Endothelial cell of umbilical vein (primary cell): ENCODE measurements around the gene CARS1.

Experiments
- CTCF ChIP-seq, 2 donors: IDR thresholded peaks; 1 replicate in 1 of 2; 2 replicates in 1 of 2; pipeline ENCODE4 v1.5.1; 2011; ENCODE audit warnings: low read length in 2 of 2, mild to moderate bottlenecking in 2 of 2, moderate library complexity in 2 of 2, control low read depth in 1 of 2, inconsistent platforms in 1 of 2, low read depth in 1 of 2; ENCODE audit not compliant: insufficient read depth in 1 of 2; ENCODE audit errors: extremely low read depth in 1 of 2
- EZH2 ChIP-seq: IDR thresholded peaks from 2 replicates; pipeline ENCODE4 v1.6.1; 2012; ENCODE audit warnings: borderline replicate concordance, low read depth, mild to moderate bottlenecking, moderate library complexity, low read length, inconsistent platforms; ENCODE audit not compliant: severe bottlenecking
- FOS ChIP-seq: IDR thresholded peaks from 2 replicates; pipeline ENCODE4 v1.6.1; 2011; ENCODE audit warnings: mild to moderate bottlenecking, low read length, moderate library complexity, borderline replicate concordance; ENCODE audit not compliant: insufficient read depth
- GATA2 ChIP-seq: IDR thresholded peaks from 2 replicates; pipeline ENCODE4 v1.7.0; 2011; ENCODE audit warnings: low read depth, mild to moderate bottlenecking, moderate library complexity, mixed read lengths, low read length; ENCODE audit not compliant: insufficient read length, insufficient read depth
- MYC ChIP-seq: IDR thresholded peaks from one replicate; pipeline ENCODE4 v1.6.1; 2011; ENCODE audit warnings: mild to moderate bottlenecking, low read depth, low read length
- POLR2A ChIP-seq: IDR thresholded peaks from 2 replicates; pipeline ENCODE4 v1.6.1; 2012; ENCODE audit warnings: low read depth, mild to moderate bottlenecking, control low read depth, low read length
- POLR2AphosphoS5 ChIP-seq: IDR thresholded peaks from 2 replicates; pipeline ENCODE4 v1.6.1; 2012; ENCODE audit warnings: low read depth, mild to moderate bottlenecking, control low read depth, low read length, moderate library complexity; ENCODE audit not compliant: insufficient read depth

- TF ChIP-seq CTCF (IDR thresholded peaks at IDR 0.05; ENCODE audit: extremely low read depth in 1 of 2, insufficient read depth in 1 of 2, low read depth in 1 of 2, low read length in 2 of 2): no peak
- TF ChIP-seq MYC: no peak
- no peak for TF ChIP-seq FOS
- no peak for TF ChIP-seq EZH2
- TF ChIP-seq GATA2: no peak
- no peak for TF ChIP-seq POLR2AphosphoS5
- TF ChIP-seq POLR2A: no peak
These were observed 67.7 kb downstream of the CARS1 start for GRCh38 chr11:2989551-2989950.
